Body of pancreas (tissue), 4 donors: Measurements from ENCODE around the gene TBX4. TPM values are rescaled to one million over a fixed set of nuclear protein-coding genes. Genes with fewer than 3 reads are reported as not detected.
"Not testable (repeated sequence)": the region's sequence is repeated elsewhere in the genome, so short reads cannot be mapped to it uniquely, and the experiment has no call there.

ENCODE experiments used
- ATAC-seq: fragments of 150-250 bp; one replicate; pipeline ENCODE4 v1.9.1; 2016
- DNase-seq, 4 donors: peaks; one replicate each; pipeline ENCODE4 v3.0.0-alpha.2; 2019
- H3K27ac ChIP-seq, 4 donors: fragments of 200-600 bp; sonication (generic); 1 replicate in 3 of 4; 2 replicates in 1 of 4; pipeline versions ENCODE4 v1.5.1 to v1.6.1; 2016 to 2019; ENCODE audit warnings: mild to moderate bottlenecking in 1 of 4, mixed read lengths in 1 of 4, moderate library complexity in 1 of 4
- H3K27me3 ChIP-seq, 2 donors: fragments of 200-600 bp; sonication (generic); one replicate each; pipeline ENCODE4 v1.6.0; 2016; ENCODE audit warnings: mild to moderate bottlenecking in 1 of 2
- H3K36me3 ChIP-seq, 2 donors: fragments of 200-600 bp; sonication (generic); replicated peaks in 1 of 2; 2 replicates each; pipeline ENCODE4 v1.5.1; 2016; ENCODE audit warnings: low read depth in 2 of 2; ENCODE audit not compliant: insufficient read depth in 1 of 2
- H3K4me1 ChIP-seq: fragments of 200-600 bp; sonication (generic); one replicate; pipeline ENCODE4 v1.6.0; 2016
- H3K4me3 ChIP-seq, 2 donors: fragments of 200-600 bp; sonication (generic); 1 replicate in 1 of 2; 2 replicates in 1 of 2; pipeline ENCODE4 v1.5.1; 2016 to 2019
- H3K9me3 ChIP-seq, 3 donors: fragments of 200-600 bp; sonication (generic); 1 replicate in 2 of 3; 2 replicates in 1 of 3; pipeline ENCODE4 v1.5.1; 2016
- POLR2A ChIP-seq, 3 donors: fragments of 450-650 bp; IDR thresholded peaks; one replicate each; pipeline ENCODE4 v1.6.1; 2016; ENCODE audit warnings: antibody characterized with exemption in 3 of 3, mild to moderate bottlenecking in 2 of 3
- WGBS, 2 donors: methylation state at CpG; one replicate each; pipeline ENCODE4 v1.1.5; 2017; 5-methylcytosine and 5-hydroxymethylcytosine counted together
- intact Hi-C: fragments of 100-400 bp; cut with DNase I; formaldehyde crosslinking; loops from one replicate; pipeline ENCODE4 v1.15.1; 2023
- total RNA-seq, 2 donors: library from RNA; depleted of rRNA; stranded (reverse); fragments of >200 nt; gene quantifications; one replicate each; pipeline ENCODE4 v1.1.0, GENCODE V29; 2016
- TF ChIP-seq, protein P1 (sequence below), 7 experiments: fragments of 450-650 bp in 4 of 7; fragments of 200-600 bp in 3 of 7; sonication (generic) in 3 of 7; IDR thresholded peaks; one replicate each; pipeline ENCODE4 v1.5.1; 2016 to 2019; ENCODE audit warnings: antibody characterized with exemption in 7 of 7

TBX4 gene
- total RNA-seq, 2 donors from 2014 or later, result not detected

DNA sequence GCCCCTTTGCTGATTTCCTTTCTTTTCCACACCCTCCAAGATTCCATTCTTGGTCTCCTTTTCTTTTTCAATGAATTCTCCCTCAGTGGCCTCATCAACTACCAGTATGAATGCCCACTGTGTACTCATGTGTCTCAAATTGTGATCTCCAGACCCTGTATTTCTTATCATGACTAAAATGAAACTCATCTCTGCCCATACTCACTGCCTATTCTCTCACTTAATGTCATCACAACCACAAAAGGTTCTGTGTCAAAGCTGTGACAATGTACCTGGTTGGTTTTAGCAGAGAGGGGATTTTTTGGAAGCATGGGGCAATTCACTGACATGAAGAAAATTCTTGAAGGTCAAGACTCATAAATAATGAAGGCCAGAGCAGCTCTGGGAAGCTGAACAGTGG, 11.5 kb upstream of the TBX4 start:
- no peaks in the 10 kb centered on the region for H3K4me1 ChIP-seq
- no peak overlapping the region for H3K4me3 ChIP-seq
- DNase-seq (no peak), ATAC-seq (no peak)
- intact Hi-C loops, result no loop called here
- H3K9me3 ChIP-seq, result no peaks in the 10 kb centered on the region
- H3K36me3 ChIP-seq, result no peaks in the 10 kb centered on the region
- TF ChIP-seq, protein P1, sequence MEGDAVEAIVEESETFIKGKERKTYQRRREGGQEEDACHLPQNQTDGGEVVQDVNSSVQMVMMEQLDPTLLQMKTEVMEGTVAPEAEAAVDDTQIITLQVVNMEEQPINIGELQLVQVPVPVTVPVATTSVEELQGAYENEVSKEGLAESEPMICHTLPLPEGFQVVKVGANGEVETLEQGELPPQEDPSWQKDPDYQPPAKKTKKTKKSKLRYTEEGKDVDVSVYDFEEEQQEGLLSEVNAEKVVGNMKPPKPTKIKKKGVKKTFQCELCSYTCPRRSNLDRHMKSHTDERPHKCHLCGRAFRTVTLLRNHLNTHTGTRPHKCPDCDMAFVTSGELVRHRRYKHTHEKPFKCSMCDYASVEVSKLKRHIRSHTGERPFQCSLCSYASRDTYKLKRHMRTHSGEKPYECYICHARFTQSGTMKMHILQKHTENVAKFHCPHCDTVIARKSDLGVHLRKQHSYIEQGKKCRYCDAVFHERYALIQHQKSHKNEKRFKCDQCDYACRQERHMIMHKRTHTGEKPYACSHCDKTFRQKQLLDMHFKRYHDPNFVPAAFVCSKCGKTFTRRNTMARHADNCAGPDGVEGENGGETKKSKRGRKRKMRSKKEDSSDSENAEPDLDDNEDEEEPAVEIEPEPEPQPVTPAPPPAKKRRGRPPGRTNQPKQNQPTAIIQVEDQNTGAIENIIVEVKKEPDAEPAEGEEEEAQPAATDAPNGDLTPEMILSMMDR (IDR thresholded peaks at IDR 0.05), result no peak
- TF ChIP-seq POLR2A (IDR thresholded peaks at IDR 0.05), result no peak
- H3K27me3 ChIP-seq, result no peaks in the 10 kb centered on the region
- H3K27ac ChIP-seq, result no peak overlapping the region

DNA sequence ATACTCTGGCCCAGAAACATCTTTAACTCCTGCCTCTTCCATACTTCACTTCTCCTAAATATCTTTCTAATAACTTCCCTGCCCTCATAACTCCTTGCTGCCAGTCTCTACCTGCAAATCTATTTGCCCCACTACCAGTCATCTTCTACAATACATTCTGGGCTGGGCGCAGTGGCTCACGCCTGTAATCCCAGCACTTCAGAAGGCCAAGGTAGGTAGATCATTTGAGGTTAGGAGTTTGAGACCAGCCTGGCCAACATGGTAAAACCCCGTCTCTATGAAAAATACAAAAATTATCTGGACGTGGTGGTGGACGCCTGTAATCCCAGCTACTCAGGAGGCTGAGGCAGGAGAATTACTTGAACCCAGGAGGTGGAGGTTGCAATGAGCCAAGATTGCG, 10.7 kb upstream of the TBX4 start:
- H3K9me3 ChIP-seq, ATAC-seq, H3K27me3 ChIP-seq, intact Hi-C loops, H3K4me1 ChIP-seq, DNase-seq, H3K36me3 ChIP-seq, H3K27ac ChIP-seq, H3K4me3 ChIP-seq: not testable (repeated sequence)
- 86 to 94% methylated on average over 6 of the region's 6 CpGs for WGBS, 2 donors

DNA sequence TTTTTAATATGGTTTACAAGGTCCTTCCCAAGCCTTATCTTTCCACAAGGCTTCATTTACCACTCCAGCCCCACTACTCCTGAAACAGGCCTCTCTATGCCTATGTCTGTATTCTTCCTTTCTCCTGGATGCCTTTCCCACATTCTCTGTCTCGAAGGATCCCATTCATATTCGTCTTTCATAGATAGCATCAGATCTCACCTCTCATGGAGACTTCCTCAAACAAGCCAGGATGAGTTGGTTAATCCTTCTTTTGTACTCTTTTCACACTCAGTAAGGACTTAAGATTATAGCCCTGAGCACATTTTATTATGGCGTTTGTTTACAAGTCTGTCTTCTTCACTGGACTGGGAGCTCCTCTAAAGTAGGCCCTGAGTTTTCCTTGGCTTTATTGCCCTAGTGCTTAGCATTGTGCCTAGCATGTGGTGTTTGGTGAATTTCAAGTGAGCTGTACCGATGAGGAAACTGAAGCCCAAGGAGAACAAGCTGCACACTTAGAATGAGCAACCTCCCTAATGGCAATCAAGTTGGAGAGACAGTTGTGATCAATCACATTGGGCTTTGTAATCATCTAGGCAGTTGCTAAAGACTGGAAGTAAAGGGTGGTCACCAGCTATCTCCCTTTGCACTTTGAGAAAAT, 10.0 kb upstream of the TBX4 start:
- ATAC-seq (no peak), DNase-seq (no peak)
- 69 to 72% methylated on average over 4 of the region's 4 CpGs for WGBS, 2 donors
- H3K36me3 ChIP-seq, result no peaks in the 10 kb centered on the region
- no peaks in the 10 kb centered on the region for H3K27me3 ChIP-seq
- no peaks in the 10 kb centered on the region for H3K9me3 ChIP-seq
- H3K4me1 ChIP-seq, result no peaks in the 10 kb centered on the region
- no peak overlapping the region for H3K27ac ChIP-seq
- TF ChIP-seq, protein P1 (IDR thresholded peaks at IDR 0.05), result no peak
- no peak for TF ChIP-seq POLR2A (IDR thresholded peaks at IDR 0.05)
- intact Hi-C loops, result no loop called here
- H3K4me3 ChIP-seq, result no peak overlapping the region

DNA sequence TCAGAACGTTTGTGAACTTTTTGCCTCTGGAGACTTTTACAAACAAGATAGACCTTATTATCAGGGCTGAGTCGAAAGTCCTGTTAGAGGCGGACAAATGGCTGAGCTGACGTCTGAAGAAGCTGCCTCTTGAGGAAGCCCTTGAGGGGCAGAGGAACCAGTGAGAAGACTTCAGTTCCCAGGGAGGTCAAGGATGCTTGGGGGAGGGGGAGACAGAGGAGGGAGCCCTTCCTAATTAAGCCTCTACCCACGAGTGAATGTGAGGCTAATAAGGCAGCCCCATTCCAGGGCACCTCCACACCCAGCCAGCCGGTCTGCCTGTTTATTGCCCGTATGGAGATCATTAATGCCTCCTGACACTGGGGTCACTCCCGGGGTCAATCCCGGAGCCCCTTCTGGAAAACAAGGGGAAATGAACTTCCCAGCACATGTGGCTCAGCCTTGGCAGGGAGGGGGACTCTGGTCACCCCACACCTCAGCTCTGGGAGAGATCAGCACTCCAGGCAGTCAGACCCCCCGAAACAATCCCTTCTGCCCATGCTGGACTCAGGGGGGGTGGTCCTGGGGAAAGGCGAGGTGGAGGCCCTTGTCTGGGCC, 9.2 kb upstream of the TBX4 start:
- H3K4me1 ChIP-seq, result no peaks in the 10 kb centered on the region
- 57 to 62% methylated on average over 10 to 11 of the region's 11 CpGs for WGBS, 2 donors
- TF ChIP-seq, protein P1 (IDR thresholded peaks at IDR 0.05), result no peak
- H3K36me3 ChIP-seq, result no peaks in the 10 kb centered on the region
- no peak overlapping the region for H3K27ac ChIP-seq
- no peak overlapping the region for H3K4me3 ChIP-seq
- DNase-seq (no peak), ATAC-seq (no peak)
- H3K9me3 ChIP-seq, result no peaks in the 10 kb centered on the region
- H3K27me3 ChIP-seq, result no peaks in the 10 kb centered on the region
- intact Hi-C loops, result no loop called here

DNA sequence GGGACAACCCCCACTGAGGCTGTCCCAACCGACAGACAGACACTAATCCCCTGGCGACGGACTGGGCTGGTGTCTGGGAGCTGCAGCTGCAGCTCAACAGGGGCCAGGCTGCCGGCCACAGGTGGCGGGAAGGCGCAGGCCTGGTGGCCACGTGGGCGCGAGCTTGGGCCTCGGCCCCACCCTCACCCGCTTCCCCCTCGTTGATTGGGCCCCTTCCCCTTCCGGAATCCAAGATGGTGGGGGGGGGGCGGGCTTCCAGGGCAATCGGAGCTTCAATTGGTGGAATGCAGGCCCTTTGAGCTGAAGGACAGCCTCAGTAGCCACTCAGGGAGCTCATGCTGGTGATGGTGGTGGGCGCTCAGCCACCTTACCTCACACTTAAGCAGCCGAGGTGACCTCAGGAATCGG, 8.7 kb upstream of the TBX4 start:
- no peaks in the 10 kb centered on the region for H3K27me3 ChIP-seq
- no peak for TF ChIP-seq POLR2A (IDR thresholded peaks at IDR 0.05)
- TF ChIP-seq, protein P1 (IDR thresholded peaks at IDR 0.05), result no peak
- no peak overlapping the region for H3K27ac ChIP-seq
- H3K4me1 ChIP-seq, result no peaks in the 10 kb centered on the region
- H3K9me3 ChIP-seq, result no peaks in the 10 kb centered on the region
- H3K4me3 ChIP-seq, result no peak overlapping the region
- 80 to 81% methylated on average over 8 to 11 of the region's 18 CpGs for WGBS, 2 donors
- ATAC-seq (no peak), DNase-seq (no peak)
- intact Hi-C loops, result no loop called here
- no peaks in the 10 kb centered on the region for H3K36me3 ChIP-seq
